ENCODE measurements around the gene GPA33.

Gene GPA33

GRCh38 chr1:167116174-167116573 is 26.0 kb upstream of the GPA33 start:
- no peak for DNase-seq

GRCh38 chr1:167115655-167116054 is 25.5 kb upstream of the GPA33 start:
- no peak for DNase-seq

GRCh38 chr1:167114725-167115124 is 24.5 kb upstream of the GPA33 start:
- DNase-seq, result no peak

- DNase-seq, result no peak
Measured at GRCh38 chr1:167111868-167112709, 21.9 kb upstream of the GPA33 start.

GRCh38 chr1:167110586-167110985 is 20.4 kb upstream of the GPA33 start:
- no peak for DNase-seq

GRCh38 chr1:167109125-167109524 is 18.9 kb upstream of the GPA33 start:
- DNase-seq, result no peak

- DNase-seq, result no peak
Measured at GRCh38 chr1:167107456-167107855, 17.3 kb upstream of the GPA33 start.

- no peak for DNase-seq
Measured at GRCh38 chr1:167106119-167106461, 15.9 kb upstream of the GPA33 start.

- no peak for DNase-seq
Measured at GRCh38 chr1:167105271-167106118, 15.3 kb upstream of the GPA33 start.

GRCh38 chr1:167104256-167104633 is 14.1 kb upstream of the GPA33 start:
- DNase-seq, result no peak

- DNase-seq, result no peak
Measured at GRCh38 chr1:167102906-167103573, 12.9 kb upstream of the GPA33 start.

GRCh38 chr1:167101754-167102153 is 11.6 kb upstream of the GPA33 start:
- no peak for DNase-seq

GRCh38 chr1:167100730-167101129 is 10.6 kb upstream of the GPA33 start:
- no peak for DNase-seq

GRCh38 chr1:167099851-167100250 is 9.7 kb upstream of the GPA33 start:
- no peak for DNase-seq

GRCh38 chr1:167095368-167095767 is 5.2 kb upstream of the GPA33 start:
- DNase-seq, result peak; percentile 6

- DNase-seq, result no peak
Measured at GRCh38 chr1:167094690-167095089, 4.5 kb upstream of the GPA33 start.

GRCh38 chr1:167093846-167094516 is 3.8 kb upstream of the GPA33 start, which contains the start of gene STYXL2:
STYXL2 (plus strand) TSS chr1:167094075; CDS start chr1:167094850, 775 bp downstream.
- DNase-seq, result no peak

- DNase-seq, result no peak
Measured at GRCh38 chr1:167092653-167093052, 2.5 kb upstream of the GPA33 start.

GRCh38 chr1:167089939-167090313 is 251 bp downstream of the GPA33 start:
- DNase-seq, result no peak

- no peak for DNase-seq
Measured at GRCh38 chr1:167088746-167089417, 1.3 kb downstream of the GPA33 start.

GRCh38 chr1:167086768-167087167 is 3.4 kb downstream of the GPA33 start:
- DNase-seq, result no peak

GRCh38 chr1:167086033-167086432 is 4.1 kb downstream of the GPA33 start:
- DNase-seq, result no peak
